Measurements from ENCODE around the gene HOXB3. TPM values are rescaled to one million over a fixed set of nuclear protein-coding genes. Genes with fewer than 3 reads are reported as not detected.

Gene HOXB3
- total RNA-seq (2014; rRNA removed; shearing (Covaris generic)) = 7.4 and 8.8 TPM in 2 replicates

- peaks cover 2% of the 10 kb centered on the region; the same call in 1 of the 2 replicates for H3K36me3 ChIP-seq
- peaks cover 26% of the 10 kb centered on the region for H3K4me1 ChIP-seq
- H3K27me3 ChIP-seq = no peaks in the 10 kb centered on the region
- no peaks in the 10 kb centered on the region for H3K9me3 ChIP-seq (replicated peaks)
- H3K27ac ChIP-seq = no peak within 1 kb of the TSS
- no peak within 1 kb of the TSS for H3K4me3 ChIP-seq
- no peak for DNase-seq
Observed at GRCh38 chr17:48589831-48590606, at the start of gene HOXB3. Gene HOXB3 (minus strand): TSS chr17:48590241. CDS start chr17:48552474, 37,767 bp downstream.

- no peak for DNase-seq
- H3K9me3 ChIP-seq (replicated peaks) = no peaks in the 10 kb centered on the region
- H3K27me3 ChIP-seq = peaks cover 30% of the 10 kb centered on the region
- no peaks in the 10 kb centered on the region for H3K36me3 ChIP-seq
- H3K27ac ChIP-seq = no peak overlapping the region
- no peak overlapping the region for H3K4me3 ChIP-seq
- peaks cover 8% of the 10 kb centered on the region; the same call in 1 of the 2 replicates for H3K4me1 ChIP-seq
Observed at GRCh38 chr17:48639136-48639535, 49.1 kb upstream of the HOXB3 start.

- Histone ChIP-seq H3K36me3 (no peaks in the 10 kb centered on the region), H3K4me3 (no peak overlapping the region), H3K4me1 (peaks cover 8% of the 10 kb centered on the region; the same call in 1 of the 2 replicates), H3K27me3 (peaks cover 26% of the 10 kb centered on the region), H3K9me3 (replicated peaks) (no peaks in the 10 kb centered on the region), H3K27ac (no peak overlapping the region)
- no peak for DNase-seq
Observed at GRCh38 chr17:48637323-48638260, 47.6 kb upstream of the HOXB3 start.

GRCh38 chr17:48636177-48637018, 46.4 kb upstream of the HOXB3 start:
- Histone ChIP-seq H3K4me1 (peaks cover 8% of the 10 kb centered on the region; the same call in 1 of the 2 replicates), H3K36me3 (no peaks in the 10 kb centered on the region), H3K4me3 (peak overlapping the region; percentile 40), H3K9me3 (replicated peaks) (no peaks in the 10 kb centered on the region), H3K27me3 (peaks cover 26% of the 10 kb centered on the region), H3K27ac (no peak overlapping the region)
- DNase-seq = peak; percentile 95 to 97

- H3K4me1 ChIP-seq = peaks cover 8% of the 10 kb centered on the region; the same call in 1 of the 2 replicates
- no peak overlapping the region for H3K4me3 ChIP-seq
- H3K36me3 ChIP-seq = no peaks in the 10 kb centered on the region
- no peak for DNase-seq
- no peak overlapping the region for H3K27ac ChIP-seq
- H3K9me3 ChIP-seq (replicated peaks) = no peaks in the 10 kb centered on the region
- H3K27me3 ChIP-seq = peaks cover 31% of the 10 kb centered on the region
Observed at GRCh38 chr17:48634493-48635208, 44.6 kb upstream of the HOXB3 start.

GRCh38 chr17:48633266-48633677, 43.2 kb upstream of the HOXB3 start:
- H3K9me3 ChIP-seq (replicated peaks) = no peaks in the 10 kb centered on the region

GRCh38 chr17:48632579-48633265, 42.7 kb upstream of the HOXB3 start:
- no peak for DNase-seq
- no peaks in the 10 kb centered on the region for H3K9me3 ChIP-seq (replicated peaks)

More at GRCh38 chr17:48633266-48633677, 43.2 kb upstream of the HOXB3 start:
- H3K36me3 ChIP-seq = no peaks in the 10 kb centered on the region
- H3K4me3 ChIP-seq = no peak overlapping the region
- DNase-seq = no peak
- H3K4me1 ChIP-seq = peaks cover 8% of the 10 kb centered on the region; the same call in 1 of the 2 replicates
- H3K27me3 ChIP-seq = peaks cover 21% of the 10 kb centered on the region; the same call in 1 of the 2 replicates
- no peak overlapping the region for H3K27ac ChIP-seq

GRCh38 chr17:48631693-48632578, 41.9 kb upstream of the HOXB3 start:
- no peaks in the 10 kb centered on the region for H3K9me3 ChIP-seq (replicated peaks)
- no peak overlapping the region for H3K4me3 ChIP-seq
- H3K36me3 ChIP-seq = no peaks in the 10 kb centered on the region
- no peak for DNase-seq
- H3K27ac ChIP-seq = no peak overlapping the region
- H3K27me3 ChIP-seq = peaks cover 13% of the 10 kb centered on the region; the same call in 1 of the 2 replicates
- H3K4me1 ChIP-seq = peaks cover 7% of the 10 kb centered on the region

More at GRCh38 chr17:48632579-48633265, 42.7 kb upstream of the HOXB3 start:
- Histone ChIP-seq H3K27ac (no peak overlapping the region), H3K4me1 (peaks cover 8% of the 10 kb centered on the region), H3K4me3 (no peak overlapping the region), H3K27me3 (peaks cover 19% of the 10 kb centered on the region; the same call in 1 of the 2 replicates), H3K36me3 (no peaks in the 10 kb centered on the region)

- Histone ChIP-seq H3K27me3 (peaks cover 10% of the 10 kb centered on the region; the same call in 1 of the 2 replicates), H3K4me3 (no peak overlapping the region), H3K9me3 (replicated peaks) (no peaks in the 10 kb centered on the region), H3K36me3 (no peaks in the 10 kb centered on the region), H3K4me1 (peaks cover 3% of the 10 kb centered on the region), H3K27ac (no peak overlapping the region)
- no peak for DNase-seq
Observed at GRCh38 chr17:48630925-48631692, 41.1 kb upstream of the HOXB3 start.

GRCh38 chr17:48630009-48630924, 40.2 kb upstream of the HOXB3 start:
- peaks cover 5% of the 10 kb centered on the region; the same call in 1 of the 2 replicates for H3K27me3 ChIP-seq
- H3K4me3 ChIP-seq = no peak overlapping the region
- DNase-seq = no peak
- no peaks in the 10 kb centered on the region for H3K36me3 ChIP-seq
- no peaks in the 10 kb centered on the region for H3K9me3 ChIP-seq (replicated peaks)
- no peak overlapping the region for H3K27ac ChIP-seq
- no peaks in the 10 kb centered on the region; the same call in none of the 2 replicates for H3K4me1 ChIP-seq

GRCh38 chr17:48629411-48629759, 39.3 kb upstream of the HOXB3 start:
- H3K36me3 ChIP-seq = no peaks in the 10 kb centered on the region
- no peak overlapping the region for H3K4me3 ChIP-seq
- H3K9me3 ChIP-seq (replicated peaks) = no peaks in the 10 kb centered on the region
- H3K27me3 ChIP-seq = peaks cover 11% of the 10 kb centered on the region
- no peak for DNase-seq
- H3K27ac ChIP-seq = no peak overlapping the region
- no peaks in the 10 kb centered on the region; the same call in 1 of the 2 replicates for H3K4me1 ChIP-seq
